T-helper 2 cell (primary cell): Measurements from ENCODE around the gene ZNF223.

Experiments used
- DNase-seq, 5 experiments: peaks; one replicate each; pipeline versions ENCODE4 v3.0.0 to v3.0.0-alpha.2; 2012 to 2022

Gene ZNF223

DNA sequence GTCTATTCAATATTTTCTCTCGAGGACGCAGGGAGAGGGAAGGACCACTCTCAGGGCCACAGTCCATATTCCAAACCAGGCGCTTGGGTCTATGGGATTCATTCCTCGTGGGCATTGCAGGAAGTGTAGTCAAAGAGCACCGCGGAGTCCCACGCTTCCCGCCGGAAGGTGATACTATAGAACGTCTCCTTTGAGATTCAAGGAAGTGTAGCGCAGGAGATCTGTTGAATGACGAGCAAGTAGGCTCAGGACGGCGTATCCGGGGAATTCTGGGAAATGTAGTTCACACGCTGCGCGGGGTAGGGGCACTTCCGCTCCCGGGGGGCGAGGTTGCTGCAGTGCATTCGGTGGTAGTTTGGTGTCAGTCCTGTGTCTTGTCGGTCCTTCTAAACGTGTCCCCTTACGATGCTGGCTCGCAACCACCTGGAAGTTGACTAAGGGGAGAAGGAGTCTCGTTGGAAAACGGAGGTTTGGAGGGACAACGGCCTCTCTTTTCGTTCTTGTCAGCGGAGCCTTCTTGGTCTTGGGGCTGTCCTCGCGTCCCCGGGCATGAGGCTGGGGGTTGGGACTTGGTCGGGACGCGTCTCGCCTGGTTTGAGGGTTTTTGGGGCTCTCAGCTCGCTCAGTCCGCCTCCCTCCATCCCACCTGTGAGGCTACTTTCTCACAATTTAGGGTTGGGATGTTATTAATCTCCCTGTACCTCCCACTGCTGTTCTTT, 20.1 kb downstream of the ZNF223 start, which contains the start of gene ZNF284:
Gene ZNF284 (plus strand): TSS at position 336 of the 719 bp plus-strand sequence. CDS start 4,231 bp downstream, outside the sequence.
- DNase-seq, result peak; percentile 38 to 88 (median 76)

DNA sequence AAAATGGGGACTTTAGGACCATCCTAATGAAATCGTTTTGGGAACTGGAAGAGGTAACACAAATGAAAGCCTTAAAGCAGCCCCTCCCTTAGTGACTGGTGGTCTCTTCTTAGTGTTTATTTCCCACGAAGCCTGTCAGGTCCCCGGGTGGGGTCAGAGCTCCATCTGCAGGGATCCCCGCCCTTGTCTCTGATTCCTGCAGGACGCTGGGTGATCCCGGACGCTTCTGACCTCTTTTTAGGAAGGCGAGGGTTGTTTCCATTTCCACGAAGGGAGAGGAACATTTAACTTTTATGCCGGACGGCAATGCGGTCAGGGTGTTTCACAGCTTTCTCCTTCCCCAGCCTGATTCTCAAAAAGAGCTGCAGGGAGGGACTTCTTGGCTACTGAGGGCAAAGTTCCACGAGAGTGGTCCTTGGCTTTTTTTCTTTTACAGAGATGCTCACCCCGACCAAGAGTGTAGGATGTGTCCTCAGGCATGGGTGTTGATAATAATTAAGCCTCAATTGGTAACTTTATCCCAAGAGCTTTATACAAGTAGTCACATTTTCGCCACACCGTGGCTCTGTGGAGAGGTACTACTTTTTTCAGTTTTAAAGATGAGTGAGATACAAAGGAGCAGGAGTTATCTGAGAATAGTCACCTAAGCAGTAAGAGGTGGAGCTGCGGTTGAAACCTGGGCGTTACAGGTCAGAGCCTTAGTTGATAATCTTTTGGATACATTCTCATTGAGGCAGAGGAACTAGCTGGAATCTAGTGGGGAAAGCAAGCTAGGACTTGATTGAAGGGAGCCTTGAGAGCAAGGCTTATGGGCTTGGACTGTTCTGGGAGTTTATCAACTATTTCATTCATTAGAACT, 20.9 kb downstream of the ZNF223 start:
- DNase-seq, result no peak

DNA sequence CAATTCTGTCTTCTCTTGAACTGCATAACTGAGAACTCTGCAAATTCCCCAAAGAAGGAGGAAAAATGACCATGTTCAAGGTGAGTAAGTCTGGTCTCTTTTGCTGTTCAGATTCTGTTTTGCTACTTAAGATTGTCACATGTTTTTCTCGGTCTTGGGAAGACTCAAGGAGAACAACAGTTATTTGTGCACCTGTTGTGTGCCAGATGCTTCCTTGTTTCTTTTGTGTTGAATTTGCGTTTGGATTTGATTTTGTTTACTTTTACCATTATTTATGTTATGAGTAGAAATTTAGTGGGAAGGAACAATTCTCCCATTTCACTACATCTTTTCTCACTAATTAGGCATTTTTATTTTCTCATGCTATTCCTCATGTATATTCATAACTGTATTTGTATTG, 24.5 kb downstream of the ZNF223 start:
- no peak for DNase-seq

DNA sequence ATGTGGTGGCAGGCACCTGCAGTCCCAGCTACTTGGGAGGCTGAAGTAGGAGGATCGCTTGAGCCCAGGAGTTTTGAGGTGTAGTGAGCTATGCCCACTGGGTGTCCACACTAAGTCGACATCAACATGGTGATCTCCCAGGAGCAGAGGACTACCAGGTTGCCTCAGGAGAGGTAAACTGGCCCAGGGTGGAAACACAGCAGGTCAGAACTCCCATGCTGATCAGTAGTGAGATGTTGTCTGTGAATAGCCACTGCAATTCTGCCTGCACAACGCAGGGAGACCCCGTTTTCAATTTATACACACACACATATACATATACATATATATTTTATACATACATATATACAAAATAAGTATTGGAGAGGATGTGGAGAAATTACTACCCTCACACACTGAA, 40.3 kb downstream of the ZNF223 start:
- no peak for DNase-seq

DNA sequence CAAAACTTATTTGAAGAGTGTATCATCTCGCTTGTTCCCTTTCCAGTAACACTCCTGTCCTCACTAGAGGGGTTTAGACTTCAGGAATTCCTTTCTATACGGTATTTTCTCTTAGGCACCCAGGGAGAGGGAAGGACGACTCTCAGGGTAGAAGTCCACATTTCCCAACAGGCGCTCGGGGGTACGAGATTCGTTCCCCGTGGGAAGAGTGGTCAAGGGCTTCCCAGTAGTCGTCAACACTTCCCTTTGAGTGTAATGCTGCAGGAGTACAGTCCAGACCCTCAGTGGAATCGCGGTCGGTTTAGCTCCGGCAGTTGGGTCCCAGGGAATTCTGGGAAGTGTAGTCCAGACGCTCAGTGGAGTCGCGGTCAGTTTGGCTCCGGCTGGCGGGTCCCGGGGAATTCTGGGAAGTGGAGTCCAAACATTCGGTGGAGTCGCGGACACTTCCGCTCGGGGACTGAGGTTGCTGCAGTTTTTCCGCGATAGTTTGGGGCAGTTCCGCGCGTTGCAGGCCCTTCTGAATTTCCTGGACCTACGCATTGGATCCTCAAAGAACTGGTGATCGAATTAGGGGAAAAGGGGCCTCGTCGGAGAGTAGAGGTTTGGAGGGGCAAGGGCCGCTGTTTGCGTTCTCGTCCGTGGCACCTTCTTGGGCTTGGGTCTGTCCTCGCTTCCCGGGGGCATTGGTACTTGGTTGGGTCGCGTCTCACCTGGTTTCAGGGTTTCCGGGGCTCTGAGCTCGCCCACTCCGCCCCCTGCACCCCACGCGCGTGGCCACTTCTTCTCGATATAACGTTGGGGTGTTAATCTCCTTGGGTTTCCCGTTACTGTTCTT, 42.3 kb downstream of the ZNF223 start, which contains the start of gene ZNF224:
Gene ZNF224 (plus strand): TSS at position 431 of the 835 bp plus-strand sequence. CDS start 3,513 bp downstream, outside the sequence.
- DNase-seq, result peak; percentile 37 to 95 (median 70)

DNA sequence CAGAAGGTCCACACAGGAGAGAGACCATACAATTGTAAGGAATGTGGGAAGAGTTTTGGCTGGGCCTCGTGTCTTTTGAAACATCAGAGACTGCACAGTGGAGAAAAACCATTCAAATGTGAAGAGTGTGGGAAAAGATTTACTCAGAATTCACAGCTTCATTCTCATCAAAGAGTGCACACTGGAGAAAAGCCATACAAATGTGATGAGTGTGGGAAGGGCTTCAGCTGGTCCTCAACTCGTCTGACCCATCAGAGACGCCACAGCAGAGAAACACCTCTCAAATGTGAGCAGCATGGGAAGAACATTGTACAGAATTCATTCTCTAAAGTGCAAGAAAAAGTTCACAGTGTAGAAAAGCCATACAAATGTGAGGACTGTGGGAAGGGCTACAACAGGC, 55.9 kb downstream of the ZNF223 start:
- DNase-seq, result no peak

DNA sequence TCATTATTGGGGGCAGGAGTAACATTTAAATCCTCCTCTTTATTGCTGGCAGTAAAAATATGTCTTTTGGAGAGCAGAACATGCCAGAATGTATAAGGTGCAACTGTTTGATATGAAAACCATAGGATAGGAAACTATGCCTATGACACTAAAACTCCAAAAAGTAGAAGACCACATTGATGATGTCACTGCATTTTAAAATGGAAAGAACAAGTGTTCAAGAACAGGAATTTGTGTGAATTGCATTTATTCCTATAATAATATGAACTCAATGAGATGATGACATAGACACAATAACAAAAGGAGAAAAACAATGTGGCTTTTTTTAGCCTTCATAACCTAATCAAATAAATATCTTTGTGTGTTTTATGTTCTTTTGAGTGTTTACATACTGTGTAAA, 57.6 kb downstream of the ZNF223 start:
- no peak for DNase-seq

DNA sequence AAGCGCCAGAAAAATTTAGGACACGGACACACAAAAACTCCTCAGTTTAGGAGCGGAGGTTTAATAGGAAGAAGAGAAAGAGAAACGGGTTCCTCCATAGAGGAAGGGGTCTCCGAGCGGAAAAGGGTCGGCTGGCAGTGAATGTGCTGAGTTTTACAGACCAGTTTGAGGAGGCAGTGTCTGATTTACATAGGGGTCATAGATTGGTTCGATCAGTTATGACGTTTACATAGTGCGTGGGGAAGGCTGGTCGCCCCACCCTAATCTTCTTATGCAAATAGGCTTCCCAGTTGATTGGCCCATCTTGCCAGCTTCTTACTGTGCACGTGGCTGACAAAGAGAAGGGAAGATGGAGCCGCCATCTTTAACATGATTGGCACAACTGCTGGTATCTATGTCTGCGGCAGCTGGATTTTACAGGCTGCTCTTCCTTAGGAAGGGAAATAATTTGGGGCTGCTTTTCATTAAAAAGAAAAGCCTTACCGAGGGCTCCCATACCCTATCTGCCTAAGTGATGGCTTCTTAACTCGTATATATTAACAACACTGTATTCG, 60.2 kb downstream of the ZNF223 start:
- DNase-seq, result peak in 1 of 5 experiments; percentile 42

DNA sequence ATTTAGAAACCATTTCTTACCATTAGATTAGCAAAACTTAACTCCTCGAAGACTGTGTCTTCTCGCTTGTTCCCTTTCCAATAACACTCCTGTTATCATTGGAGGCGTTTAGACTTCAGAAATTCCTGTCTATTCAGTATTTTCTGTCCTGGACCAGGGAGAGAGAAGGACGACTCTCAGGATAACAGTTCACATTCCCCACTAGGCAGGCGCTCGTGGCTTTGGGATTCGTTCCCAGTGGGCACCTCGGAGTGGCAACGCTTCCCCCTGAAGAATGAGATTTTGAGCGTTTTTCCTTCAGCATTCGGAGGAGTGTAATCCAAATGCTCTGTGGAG, 60.9 kb downstream of the ZNF223 start:
- no peak for DNase-seq

DNA sequence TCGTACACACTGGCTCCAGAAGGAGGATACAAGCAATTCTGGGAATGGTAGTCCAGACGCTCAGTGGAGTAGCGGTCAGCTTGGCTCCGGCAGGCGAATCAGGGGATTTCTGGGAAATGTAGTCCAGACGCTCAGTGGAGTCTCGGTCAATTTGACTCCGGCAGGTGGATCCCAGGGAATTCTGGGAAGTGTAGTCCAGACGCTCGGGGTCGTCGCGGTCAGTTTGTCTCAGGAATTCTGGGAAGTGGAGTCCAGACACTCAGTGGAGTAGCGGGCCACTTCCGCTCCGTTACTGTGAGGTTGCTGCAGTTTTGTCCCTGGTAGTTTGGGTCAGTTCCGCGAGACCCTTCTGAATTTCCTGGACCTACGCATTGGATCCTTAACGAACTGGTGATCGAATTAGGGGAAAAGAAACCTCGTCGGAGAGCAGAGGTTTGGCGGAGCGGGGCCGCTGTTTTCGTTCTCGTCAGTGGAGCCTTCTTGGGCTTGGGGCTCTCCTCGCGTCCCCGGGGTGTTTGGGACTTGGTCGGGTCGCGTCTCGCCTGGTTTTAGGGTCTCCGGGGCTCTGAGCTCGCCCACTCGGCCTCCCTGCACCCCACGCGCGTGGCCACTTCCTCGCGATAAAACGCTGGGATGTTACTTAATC, 61.4 kb downstream of the ZNF223 start, which contains the start of gene ZNF225:
Gene ZNF225 (plus strand): TSS at position 262 of the 646 bp plus-strand sequence. CDS start 2,429 bp downstream, outside the sequence.
- DNase-seq, result peak; percentile 36 to 97 (median 76)

DNA sequence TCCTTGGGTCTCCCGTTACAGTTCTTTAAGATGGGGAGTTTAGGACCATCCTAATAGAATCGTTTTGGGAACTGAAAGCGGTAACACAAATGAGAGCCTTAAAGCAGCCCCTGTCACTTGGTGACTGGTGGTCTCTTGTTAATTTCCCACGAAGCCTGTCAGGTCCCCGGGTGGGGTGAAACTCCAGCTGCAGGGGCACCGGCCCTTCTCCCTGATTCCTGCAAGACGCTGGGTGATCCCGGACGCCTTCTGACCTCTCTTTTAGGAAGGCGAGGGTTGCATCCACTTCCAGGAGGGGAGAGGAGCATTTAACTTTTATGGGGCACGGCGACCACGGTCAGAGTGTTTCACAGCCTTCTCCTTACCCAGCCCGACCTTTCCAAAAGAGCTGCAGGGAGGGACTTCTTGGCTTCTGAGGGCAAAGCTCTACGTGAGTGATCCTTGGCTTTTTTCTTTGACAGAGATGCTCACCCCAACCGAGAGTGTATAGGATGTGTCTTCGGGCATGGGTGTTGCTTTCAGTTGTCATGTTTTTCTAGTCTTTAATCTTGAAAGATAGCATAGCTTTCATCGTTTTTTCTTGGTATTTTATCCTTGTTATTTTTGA, 62.1 kb downstream of the ZNF223 start:
- DNase-seq, result peak in 1 of 5 experiments; percentile 18
